HG03139 (cell line): ENCODE measurements around the gene FRRS1L.

ENCODE experiments used
- ATAC-seq: cut with Tn5 transposase; IDR thresholded peaks from one replicate; pipeline ENCODE4 v1.9.1; 2021; ENCODE audit not compliant: unreplicated experiment

Gene FRRS1L

GRCh38 chr9:109176963-109177362, 9.9 kb upstream of the FRRS1L start:
- no peak for ATAC-seq

GRCh38 chr9:109176386-109176785, 9.3 kb upstream of the FRRS1L start:
- no peak for ATAC-seq

- no peak for ATAC-seq
Measured at GRCh38 chr9:109172935-109173334, 5.9 kb upstream of the FRRS1L start.

- no peak for ATAC-seq
Measured at GRCh38 chr9:109171926-109172325, 4.9 kb upstream of the FRRS1L start.

GRCh38 chr9:109168170-109168569, 1.1 kb upstream of the FRRS1L start:
- ATAC-seq: no peak

GRCh38 chr9:109167716-109168115, 667 bp upstream of the FRRS1L start:
- ATAC-seq: no peak

GRCh38 chr9:109166171-109166770, 778 bp downstream of the FRRS1L start:
- ATAC-seq: no peak

- peak; percentile 86 for ATAC-seq
Measured at GRCh38 chr9:109164042-109164441, 3.0 kb downstream of the FRRS1L start.

- no peak for ATAC-seq
Measured at GRCh38 chr9:109163194-109163593, 3.9 kb downstream of the FRRS1L start.

- no peak for ATAC-seq
Measured at GRCh38 chr9:109162677-109163076, 4.4 kb downstream of the FRRS1L start.

GRCh38 chr9:109161471-109161870, 5.6 kb downstream of the FRRS1L start:
- no peak for ATAC-seq

- no peak for ATAC-seq
Measured at GRCh38 chr9:109159583-109159982, 7.5 kb downstream of the FRRS1L start.

- no peak for ATAC-seq
Measured at GRCh38 chr9:109158651-109159050, 8.4 kb downstream of the FRRS1L start.

- ATAC-seq: no peak
Measured at GRCh38 chr9:109156708-109157107, 10.3 kb downstream of the FRRS1L start.

- ATAC-seq: no peak
Measured at GRCh38 chr9:109150925-109151545, 16.0 kb downstream of the FRRS1L start.

GRCh38 chr9:109149722-109150121, 17.3 kb downstream of the FRRS1L start:
- ATAC-seq: no peak

GRCh38 chr9:109149089-109149488, 18.0 kb downstream of the FRRS1L start:
- ATAC-seq: no peak

- ATAC-seq: no peak
Measured at GRCh38 chr9:109145051-109145450, 22.0 kb downstream of the FRRS1L start.

GRCh38 chr9:109143881-109144562, 23.0 kb downstream of the FRRS1L start:
- ATAC-seq: peak; percentile 97

- ATAC-seq: no peak
Measured at GRCh38 chr9:109141375-109141774, 25.7 kb downstream of the FRRS1L start.

- no peak for ATAC-seq
Measured at GRCh38 chr9:109139851-109140250, 27.2 kb downstream of the FRRS1L start.

- ATAC-seq: no peak
Measured at GRCh38 chr9:109138421-109138820, 28.6 kb downstream of the FRRS1L start.
